GM18861 (cell line): Measurements from ENCODE around the gene IGSF23.
"Not testable (repeated sequence)": the region's sequence is repeated elsewhere in the genome, so short reads cannot be mapped to it uniquely, and the experiment has no call there.

ENCODE experiments used
- ATAC-seq: cut with Tn5 transposase; IDR thresholded peaks from one replicate; pipeline ENCODE4 v1.9.1; 2021; ENCODE audit not compliant: unreplicated experiment

IGSF23 gene

DNA sequence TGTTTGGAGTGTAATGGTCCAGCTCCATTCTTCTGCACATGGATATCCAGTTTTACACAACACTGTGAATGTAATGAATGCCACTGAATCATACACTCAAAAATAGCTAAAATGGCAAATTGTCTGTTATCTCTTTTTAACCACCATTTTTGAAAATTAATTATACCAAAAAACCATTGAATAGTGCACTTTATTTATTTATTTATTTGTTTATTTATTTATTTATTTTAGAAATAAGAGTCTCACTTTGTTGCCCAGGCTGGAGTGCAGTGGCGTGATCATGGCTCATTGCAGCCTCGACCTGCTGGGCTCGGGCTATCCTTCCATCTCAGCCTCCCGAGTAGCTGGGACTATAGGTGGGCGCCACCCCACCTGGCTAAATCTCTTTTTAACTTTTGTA is 50.6 kb downstream of the IGSF23 start:
- no peak for ATAC-seq

DNA sequence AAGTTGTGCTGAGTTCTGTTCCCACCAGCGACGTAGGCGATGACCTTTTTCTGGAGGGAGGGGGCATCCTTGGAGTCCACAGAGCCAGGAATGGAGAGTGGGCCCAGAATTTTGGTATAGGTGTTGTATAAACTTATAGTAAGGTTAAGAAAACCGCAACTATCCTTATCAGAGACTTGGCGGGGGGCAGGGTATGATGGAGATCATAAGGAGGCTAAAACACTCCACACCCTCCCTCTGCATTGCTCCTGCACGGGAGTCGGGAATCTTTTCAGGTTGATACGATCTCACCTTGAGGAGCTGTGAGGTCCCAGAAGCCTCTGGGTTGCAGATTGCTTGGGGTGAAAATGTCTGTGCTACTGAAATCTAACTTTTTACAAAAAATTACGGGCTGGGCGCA is 51.6 kb downstream of the IGSF23 start:
- ATAC-seq: no peak

DNA sequence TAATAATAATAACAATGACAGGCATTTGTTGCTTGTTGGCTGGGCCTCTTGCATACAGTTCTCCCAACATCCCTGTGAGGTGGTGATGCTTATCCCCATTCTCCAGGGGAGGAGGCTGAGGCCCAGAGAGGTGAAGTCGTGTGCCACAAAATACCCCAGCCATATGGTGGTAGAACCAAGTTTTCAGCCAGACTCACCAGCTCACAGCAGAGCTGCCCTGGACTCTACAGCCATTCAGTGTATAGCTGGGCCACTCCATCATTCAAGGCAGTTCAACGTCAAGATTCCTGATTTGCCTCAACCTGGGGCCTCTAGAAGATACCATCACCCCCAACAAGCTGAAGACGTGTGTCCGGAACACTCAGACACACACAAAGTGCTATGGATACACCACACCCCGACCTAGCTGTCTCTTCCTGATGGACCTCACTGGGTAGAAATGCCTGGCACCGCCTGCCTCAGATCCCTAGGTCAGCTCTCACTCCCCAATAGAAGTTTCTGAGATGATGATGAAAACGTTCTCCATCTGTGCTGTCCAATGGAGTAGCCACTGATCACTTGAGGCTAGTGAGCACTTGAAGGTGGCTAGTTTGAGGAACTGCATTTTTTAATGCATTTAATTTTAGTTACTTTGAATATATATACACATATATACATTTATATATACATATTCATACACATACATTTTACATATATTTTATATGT is 53.6 kb downstream of the IGSF23 start:
- ATAC-seq: no peak

DNA sequence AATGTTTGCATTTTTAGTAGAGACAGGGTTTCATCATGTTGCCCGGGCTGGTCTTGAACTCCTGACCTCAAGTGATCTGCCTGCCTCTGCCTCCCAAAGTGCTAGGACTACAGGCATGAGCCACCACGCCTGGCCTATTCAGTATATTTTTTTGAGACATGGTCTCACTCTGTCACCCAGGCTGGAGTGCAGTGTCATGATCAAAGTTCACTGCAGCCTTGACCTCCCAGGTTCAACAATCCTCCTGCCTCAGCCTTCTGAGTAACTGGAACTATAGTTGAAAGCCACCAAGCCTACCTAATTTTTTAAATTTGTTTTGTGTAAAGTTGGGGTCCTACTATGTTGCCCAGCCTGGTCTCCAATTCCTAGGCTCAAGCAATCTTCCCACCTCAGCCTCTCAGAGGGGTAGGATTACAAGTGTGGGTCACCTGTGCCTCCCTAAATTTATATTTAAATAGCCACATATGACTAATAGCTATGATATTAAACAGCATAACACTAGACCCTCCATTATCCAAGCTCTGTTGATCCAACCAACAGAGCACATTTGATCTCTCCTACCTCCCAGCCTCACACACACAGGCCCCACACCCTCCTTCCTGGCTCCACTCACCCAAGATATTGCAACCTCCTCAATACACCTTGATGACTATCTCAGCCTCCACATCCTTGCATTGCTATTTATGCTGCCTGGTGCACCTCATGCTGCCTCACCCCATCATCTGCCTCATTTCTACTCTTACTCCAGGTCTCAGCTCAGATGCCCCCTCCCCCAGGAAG is 55.8 kb downstream of the IGSF23 start:
- ATAC-seq: no peak

DNA sequence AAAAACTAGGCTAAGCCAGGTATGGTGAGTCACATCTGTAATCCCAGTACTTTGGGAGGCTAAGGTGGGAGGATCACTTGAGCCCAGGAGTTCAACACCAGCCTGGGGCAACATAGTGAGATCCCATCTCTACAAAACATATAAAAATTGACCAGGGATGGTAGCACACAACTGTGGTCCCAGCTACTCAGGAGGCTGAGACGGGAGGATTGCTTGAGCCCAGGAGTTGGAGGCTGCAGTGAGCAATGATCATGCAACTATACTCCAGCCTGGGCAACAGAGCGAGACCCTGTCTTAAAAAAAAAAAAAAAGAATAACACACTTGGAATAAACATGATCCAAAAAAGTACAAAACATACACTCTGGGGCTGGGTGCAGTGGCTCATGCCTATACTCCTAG is 56.7 kb downstream of the IGSF23 start:
- not testable (repeated sequence) for ATAC-seq

DNA sequence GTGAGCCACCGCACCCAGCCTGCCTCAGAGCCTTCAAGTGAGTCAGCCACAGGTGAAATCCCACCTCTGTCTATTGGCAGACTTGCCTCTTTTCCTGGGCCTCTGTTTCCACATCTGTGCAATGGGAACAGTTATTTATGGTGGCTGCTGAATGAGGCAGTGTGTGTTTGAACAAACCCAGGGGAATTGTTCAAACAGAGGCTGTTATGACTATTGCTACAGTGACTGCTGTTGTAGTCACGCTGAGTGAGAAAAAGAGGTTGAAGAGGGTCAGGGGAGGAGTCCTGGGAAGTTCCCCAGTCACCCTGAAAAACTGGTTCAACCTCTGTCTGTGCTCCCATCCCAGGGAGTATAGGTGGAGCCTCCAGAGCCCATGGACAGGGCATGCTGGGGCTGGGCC is 58.0 kb downstream of the IGSF23 start, which contains the start of gene CEACAM19:
Gene CEACAM19 (plus strand): TSS at position 83 of the 400 bp plus-strand sequence. CDS start 450 bp downstream, outside the sequence.
- ATAC-seq: no peak

DNA sequence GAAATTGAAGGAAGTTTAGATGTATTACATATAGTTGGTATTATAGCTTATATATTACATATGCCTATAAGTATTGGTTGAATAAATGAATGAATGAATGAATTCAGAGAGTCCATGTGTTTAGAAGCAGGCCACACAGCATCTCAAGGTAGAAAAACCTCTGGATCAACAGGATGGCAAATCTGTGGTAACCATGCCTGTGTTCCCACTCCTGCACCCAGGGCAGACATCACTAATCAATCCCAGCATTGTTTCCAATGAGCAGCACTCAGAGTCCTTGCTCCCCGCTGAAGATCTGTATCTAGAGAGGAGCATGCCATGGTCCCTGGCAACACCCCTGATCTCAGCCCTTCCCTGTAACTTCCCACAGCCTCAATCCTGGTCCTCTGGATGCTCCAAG is 58.9 kb downstream of the IGSF23 start:
- no peak for ATAC-seq

DNA sequence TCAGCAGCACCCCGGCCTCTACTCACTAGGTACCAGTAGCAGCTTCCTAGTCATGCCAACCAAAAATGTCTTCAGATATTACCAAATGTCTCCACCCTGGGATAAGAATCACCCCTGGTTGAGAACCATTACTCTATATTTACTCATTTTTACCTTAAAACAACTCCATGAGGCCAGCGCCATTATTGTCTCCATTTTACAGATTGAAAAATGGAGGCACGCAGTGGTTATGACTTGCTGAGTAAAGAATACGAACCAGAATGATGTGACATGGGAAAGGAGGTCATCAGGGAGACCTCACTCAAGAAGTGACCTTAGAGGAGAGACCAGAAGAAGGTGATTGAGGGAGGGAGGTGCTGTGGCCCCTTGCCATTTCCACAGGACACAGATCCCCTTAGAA is 60.1 kb downstream of the IGSF23 start:
- ATAC-seq: no peak

DNA sequence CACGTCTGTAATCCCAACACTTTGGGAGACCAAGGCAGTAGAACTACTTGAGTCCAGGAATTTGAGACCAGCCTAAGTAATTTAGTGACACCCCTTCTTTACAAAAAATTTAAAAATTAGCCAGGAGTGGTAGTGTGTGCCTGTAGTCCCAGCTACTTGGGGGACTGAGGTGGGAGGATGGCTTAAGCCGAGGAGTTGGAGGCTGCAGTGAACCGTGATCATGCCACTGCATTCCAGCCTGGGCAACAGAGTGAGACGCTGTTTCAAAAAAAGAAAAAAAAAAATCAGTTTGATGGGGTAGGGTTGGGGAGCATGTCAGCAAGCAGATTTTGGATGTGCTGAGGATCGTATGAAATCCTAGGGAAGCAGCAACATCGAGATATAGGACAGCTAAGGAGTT is 62.2 kb downstream of the IGSF23 start:
- no peak for ATAC-seq

DNA sequence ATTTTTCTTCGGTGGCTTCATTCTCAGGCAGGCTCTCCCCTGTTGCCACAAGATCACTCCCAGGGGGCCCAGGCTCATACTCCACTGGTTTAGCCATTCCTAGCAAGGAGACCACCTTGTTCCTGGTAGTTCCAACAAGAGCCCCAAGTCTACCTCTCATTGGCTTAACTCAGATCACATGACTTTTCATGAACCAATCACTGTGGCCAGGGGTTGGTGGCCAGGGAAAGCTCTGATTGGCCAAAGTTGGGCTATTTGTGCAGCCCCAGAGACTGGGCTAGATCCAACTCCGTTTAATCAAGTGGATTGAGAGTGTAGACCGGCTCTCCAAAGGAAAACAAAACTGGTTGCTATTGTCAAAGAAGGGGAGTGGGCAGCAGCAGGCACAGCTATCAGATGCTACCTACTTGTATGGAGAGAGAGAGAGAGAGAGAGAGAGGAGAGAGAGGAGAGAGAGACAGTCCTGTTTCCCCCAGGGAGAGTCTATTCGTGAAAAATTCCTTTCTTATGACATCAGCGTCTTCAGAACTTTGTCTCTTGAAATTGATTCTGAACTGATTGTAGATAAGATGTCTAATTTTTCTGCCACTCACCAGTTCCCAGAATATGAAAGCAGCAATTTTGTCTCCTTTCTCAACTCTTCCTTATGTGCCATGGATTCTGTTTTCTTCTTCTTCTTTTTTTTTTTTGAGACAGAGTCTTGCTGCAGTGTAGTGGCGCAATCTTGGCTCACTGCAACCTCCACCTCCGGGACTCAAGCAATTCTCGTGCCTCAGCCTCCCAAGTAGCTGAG is 63.9 kb downstream of the IGSF23 start:
- ATAC-seq: no peak

DNA sequence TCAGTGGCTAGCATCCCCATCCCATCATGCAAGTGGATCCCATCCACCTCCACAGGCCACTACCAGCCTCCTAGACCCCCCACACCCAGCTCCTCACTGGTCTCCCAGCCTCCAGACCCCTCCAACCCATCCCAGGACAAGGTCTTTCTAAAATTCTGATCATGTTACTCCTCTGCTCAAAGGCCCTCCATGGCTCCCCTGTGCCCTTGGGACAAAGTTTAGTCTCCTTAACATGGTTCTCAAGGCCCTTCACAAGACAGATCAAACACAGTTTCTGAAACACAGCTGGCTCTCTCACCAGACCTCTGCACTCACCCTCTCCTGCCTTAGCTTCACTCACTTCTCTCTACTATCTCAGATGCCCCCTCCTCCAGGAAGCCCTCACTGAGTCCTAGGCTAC is 67.2 kb downstream of the IGSF23 start:
- ATAC-seq: no peak

DNA sequence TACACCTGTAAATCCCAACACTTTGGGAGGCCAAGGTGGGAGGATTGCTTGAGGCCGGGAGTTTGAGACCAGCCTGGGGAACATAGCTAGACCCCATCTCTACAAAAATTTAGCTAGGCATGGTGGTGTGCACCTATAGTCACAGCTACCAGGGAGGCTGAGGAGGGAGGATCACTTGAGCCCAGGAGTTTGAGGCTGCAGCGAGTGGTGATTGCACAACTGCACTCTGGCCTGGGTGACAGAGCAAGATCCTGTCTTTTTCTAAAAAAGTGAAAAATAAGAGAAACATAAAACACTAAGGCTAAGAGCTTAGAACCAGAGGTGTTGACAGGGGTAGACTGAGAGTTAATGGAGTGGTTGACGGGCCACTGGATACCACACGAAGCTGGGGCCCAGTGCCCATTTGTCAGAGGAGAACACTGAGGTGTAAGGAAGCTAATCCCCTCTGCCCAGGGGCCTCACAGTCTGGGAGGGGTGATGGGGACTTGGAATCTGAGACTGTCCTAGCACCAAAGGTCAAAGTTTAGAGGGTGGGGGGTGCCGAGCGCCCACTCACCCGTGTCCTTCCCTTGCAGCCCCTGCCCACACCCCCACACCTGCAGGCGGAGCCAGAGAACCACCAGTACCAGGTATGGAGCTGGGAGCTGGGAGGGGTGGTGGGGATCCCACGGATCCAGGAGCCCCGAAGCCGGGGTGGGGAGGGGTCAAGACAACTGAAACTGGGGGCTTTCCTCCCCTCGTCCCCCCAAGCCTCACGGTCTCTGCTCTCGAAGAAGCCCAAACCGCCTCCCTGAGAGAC is 68.8 kb downstream of the IGSF23 start:
- no peak for ATAC-seq

DNA sequence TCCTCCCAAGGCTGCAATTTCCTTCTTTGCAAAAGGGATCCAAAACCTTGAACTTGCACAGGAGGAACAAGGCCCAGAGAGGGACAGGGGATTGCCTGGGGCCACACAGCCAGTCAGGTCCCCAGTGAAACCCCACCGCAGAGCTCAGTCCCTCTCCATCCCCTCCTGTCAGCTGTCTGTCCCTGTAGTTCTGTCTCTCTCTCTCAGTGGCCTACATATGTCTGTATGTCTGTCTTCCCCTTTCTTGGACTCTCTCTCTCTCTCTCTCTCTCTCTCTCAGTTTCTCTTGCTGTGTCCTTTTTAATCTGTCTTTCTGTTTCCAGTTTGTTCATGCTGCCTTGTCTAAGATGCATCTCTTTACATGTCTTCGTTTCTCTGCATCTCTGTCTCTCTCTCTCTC is 69.4 kb downstream of the IGSF23 start:
- no peak for ATAC-seq

DNA sequence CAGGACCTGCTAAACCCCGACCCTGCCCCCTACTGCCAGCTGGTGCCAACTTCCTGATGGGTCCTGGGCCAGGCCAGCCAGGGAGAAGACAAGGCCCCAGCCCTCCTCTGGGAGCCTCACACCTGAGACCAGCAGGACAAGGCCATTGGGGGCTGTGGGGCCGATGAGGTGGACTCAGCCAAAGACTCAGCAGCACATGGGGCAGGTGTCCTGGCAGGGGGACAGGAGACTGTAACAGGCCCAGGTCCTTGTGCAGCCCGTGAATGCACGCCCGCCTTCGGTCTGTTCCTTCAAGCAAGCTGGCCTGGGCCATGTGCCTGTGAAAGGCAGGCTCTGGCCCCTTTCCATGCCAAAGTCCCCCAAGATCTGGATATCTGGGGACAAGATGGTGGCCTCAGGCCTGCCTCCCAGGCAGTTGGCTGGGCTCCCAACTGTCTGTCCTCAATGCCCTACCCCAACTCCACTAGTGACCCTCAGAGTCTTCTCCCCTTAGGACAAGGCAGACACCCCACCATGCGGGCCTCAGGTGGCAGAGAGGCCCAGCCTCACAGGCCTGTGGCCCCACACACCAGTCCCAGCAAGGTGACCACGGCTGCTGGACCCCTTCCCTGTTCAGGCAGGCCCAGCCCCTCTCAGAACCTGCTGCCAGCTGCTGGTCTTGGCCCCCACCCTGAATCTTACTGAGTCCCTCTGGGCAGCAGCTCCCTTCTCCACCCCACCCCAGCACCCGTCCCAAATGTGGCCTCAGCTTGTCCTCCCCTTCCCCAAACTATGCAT is 70.3 kb downstream of the IGSF23 start:
- no peak for ATAC-seq

DNA sequence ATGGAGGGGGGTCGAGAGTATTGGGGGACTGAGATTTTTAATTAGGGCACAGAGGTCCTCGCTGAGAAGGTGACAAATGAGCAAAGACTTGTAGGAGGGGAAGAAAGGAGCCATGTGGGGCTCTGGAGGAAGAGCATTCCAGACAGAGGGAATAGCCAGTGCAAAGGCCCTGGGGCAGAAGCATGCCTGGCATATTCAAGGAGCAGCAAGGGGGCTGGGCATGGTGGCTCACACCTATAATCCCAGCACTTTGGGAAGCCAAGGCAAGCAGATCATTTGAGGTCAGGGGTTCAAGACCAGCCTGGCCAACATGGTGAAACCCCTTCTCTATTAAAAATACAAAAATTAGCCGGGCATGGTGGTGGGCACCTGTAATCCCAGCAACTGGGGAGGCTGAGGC is 71.0 kb downstream of the IGSF23 start:
- not testable (repeated sequence) for ATAC-seq

DNA sequence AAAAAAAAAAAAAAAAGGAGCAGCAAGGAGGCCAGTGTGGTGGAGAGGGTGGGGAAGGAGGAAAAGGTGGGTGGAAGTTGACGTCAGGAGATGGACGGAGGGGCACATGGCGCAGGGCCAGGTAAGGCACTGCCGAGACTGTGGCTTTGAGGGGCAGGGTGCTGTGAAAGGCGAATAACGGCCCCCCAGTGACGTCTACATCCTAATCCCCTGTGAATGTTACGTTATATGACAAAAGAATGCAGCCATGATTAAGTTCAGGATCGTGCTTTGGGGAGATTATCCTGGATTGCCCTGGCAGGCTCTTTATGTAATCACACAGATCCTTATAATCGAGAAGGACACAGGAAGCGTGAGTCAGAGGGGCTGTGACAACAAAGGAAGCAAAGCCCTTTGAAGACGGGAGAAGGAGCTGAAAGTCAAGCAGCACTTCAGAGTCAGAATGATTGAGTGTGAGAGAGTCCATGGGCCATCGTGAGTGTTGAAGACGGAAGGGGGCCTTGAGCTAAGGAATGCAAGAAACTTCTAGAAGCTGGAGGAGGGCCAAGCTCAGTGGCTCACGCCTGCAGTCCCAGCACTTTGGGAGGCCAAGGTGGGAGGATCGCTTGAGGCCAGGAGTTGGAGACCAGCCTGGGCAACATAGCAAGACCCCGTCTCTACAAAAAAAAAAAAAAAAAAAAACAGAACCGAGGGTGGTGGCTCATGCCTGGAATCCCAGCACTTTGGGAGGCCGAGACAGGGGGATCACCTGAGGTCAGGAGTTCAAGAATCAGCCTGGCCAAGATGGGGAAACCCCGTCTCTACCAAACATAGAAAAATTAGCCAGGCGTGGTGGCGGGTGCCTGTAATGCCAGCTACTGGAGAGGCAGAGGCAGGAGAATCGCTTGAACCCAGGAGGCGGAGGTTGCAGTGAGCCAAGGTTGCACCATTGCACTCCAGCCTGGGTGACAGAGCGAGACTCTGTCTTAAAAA is 71.8 kb downstream of the IGSF23 start:
- ATAC-seq: no peak

DNA sequence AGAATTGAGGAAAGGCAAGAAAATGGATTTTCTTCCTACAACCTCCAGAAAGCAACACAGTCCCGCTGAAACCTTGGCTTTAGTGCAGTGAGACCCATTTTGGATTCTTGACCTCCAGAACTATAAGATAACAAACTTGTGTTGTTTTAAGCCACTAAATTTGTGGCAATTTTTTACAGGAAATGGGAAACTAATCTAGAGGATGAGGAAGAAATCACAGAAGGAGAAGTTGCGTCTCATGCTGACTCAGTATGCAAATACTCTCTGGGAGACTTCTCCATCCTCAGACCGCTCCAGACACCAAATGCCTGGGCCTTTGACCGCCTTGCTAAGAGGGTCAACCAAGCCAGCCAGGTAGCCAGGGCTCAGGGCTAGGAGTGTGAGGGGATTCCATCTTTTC is 72.5 kb downstream of the IGSF23 start:
- ATAC-seq: no peak
